Neural cell (in vitro differentiated cells): ENCODE results near the gene TFG. TPM values are rescaled to one million over a fixed set of nuclear protein-coding genes. Genes with fewer than 3 reads are reported as not detected.

Experiments used
- H2AFZ ChIP-seq: fragments of 200-600, 300-800 bp; sonication (generic), shearing (Covaris generic); 2 replicates; pipeline ENCODE4 v1.6.0; 2014; ENCODE audit warnings: low read depth, mild to moderate bottlenecking, antibody characterized with exemption, low read length, moderate library complexity
- H3F3A ChIP-seq: fragments of 200-600 bp; shearing (Covaris generic); 2 replicates; pipeline ENCODE4 v1.6.1; 2016; ENCODE audit warnings: mild to moderate bottlenecking, moderate library complexity, mixed read lengths, antibody characterized with exemption, low read length; ENCODE audit not compliant: insufficient read depth, poor library complexity, severe bottlenecking
- H3K27ac ChIP-seq: fragments of 200-600, 300-800 bp; sonication (generic), shearing (Covaris generic); 2 replicates; pipeline ENCODE4 v1.5.1; 2014; ENCODE audit warnings: mild to moderate bottlenecking, low read length, moderate library complexity
- H3K27me3 ChIP-seq: fragments of 300-800, 200-600 bp; sonication (generic), shearing (Covaris generic); 2 replicates; pipeline ENCODE4 v1.6.0; 2014; ENCODE audit warnings: mild to moderate bottlenecking, low read depth, low read length, moderate library complexity; ENCODE audit not compliant: insufficient read depth
- H3K36me3 ChIP-seq: fragments of 300-800, 200-600 bp; sonication (generic), shearing (Covaris generic); 2 replicates; pipeline ENCODE4 v1.5.1; 2014; ENCODE audit warnings: mild to moderate bottlenecking, antibody characterized with exemption, low read length, moderate library complexity; ENCODE audit not compliant: insufficient read depth
- H3K4me2 ChIP-seq: fragments of 300-800, 200-600 bp; sonication (generic), shearing (Covaris generic); 2 replicates; pipeline ENCODE4 v1.6.0; 2014; ENCODE audit warnings: mild to moderate bottlenecking, low read length
- H3K4me3 ChIP-seq: fragments of 300-800, 200-600 bp; sonication (generic), shearing (Covaris generic); 2 replicates; pipeline ENCODE4 v1.5.1; 2014; ENCODE audit warnings: mild to moderate bottlenecking, low read length, moderate library complexity
- H3K79me2 ChIP-seq: fragments of 200-600 bp; shearing (Covaris generic); replicated peaks from 2 replicates; pipeline ENCODE4 v1.6.0; 2014; ENCODE audit warnings: mild to moderate bottlenecking, low read length, moderate library complexity; ENCODE audit not compliant: insufficient read depth
- H3K9ac ChIP-seq: fragments of 300-800, 200-600 bp; sonication (generic), shearing (Covaris generic); 2 replicates; pipeline ENCODE4 v1.6.1; 2016; ENCODE audit warnings: mild to moderate bottlenecking, low read length, mixed read lengths
- H3K9me2 ChIP-seq: fragments of 200-600 bp; shearing (Covaris generic); 2 replicates; pipeline ENCODE4 v1.6.1; 2016; ENCODE audit warnings: mild to moderate bottlenecking, low read length, mixed read lengths; ENCODE audit not compliant: insufficient read depth
- H3K9me3 ChIP-seq: fragments of 200-600, 300-800 bp; sonication (generic), shearing (Covaris generic); 2 replicates; pipeline ENCODE4 v1.6.1; 2016; ENCODE audit warnings: mild to moderate bottlenecking, mixed run types, low read length, moderate library complexity, mixed read lengths
- H4K20me1 ChIP-seq: fragments of 200-600 bp; shearing (Covaris generic); 2 replicates; pipeline ENCODE4 v1.6.1; 2016; ENCODE audit warnings: mild to moderate bottlenecking, mixed run types; ENCODE audit not compliant: insufficient read depth
- CTCF ChIP-seq: fragments of 450-650 bp; IDR thresholded peaks from 2 replicates; pipeline ENCODE4 v1.5.1; 2014; ENCODE audit warnings: antibody characterized with exemption, mild to moderate bottlenecking, moderate library complexity; ENCODE audit not compliant: poor library complexity, severe bottlenecking
- EP300 ChIP-seq: fragments of 450-650 bp; conservative IDR thresholded peaks from 2 replicates; pipeline ENCODE4 v1.6.1; 2014; ENCODE audit warnings: antibody characterized with exemption, mild to moderate bottlenecking, moderate library complexity; ENCODE audit not compliant: poor library complexity, severe bottlenecking
- EZH2 ChIP-seq: fragments of 200-600, 300-800 bp; shearing (Covaris generic), sonication (generic); IDR thresholded peaks from 2 replicates; pipeline ENCODE4 v1.6.1; 2014; ENCODE audit warnings: antibody characterized with exemption, low read length, borderline replicate concordance, mild to moderate bottlenecking; ENCODE audit not compliant: insufficient read depth, poor library complexity, severe bottlenecking
- MXI1 ChIP-seq: fragments of 450-650 bp; conservative IDR thresholded peaks from 2 replicates; pipeline ENCODE4 v1.6.1; 2014; ENCODE audit warnings: antibody characterized with exemption, mild to moderate bottlenecking; ENCODE audit not compliant: poor library complexity, severe bottlenecking
- POLR2AphosphoS5 ChIP-seq: IDR thresholded peaks from 2 replicates; pipeline ENCODE4 v1.6.1; 2012
- REST ChIP-seq: IDR thresholded peaks from 2 replicates; pipeline ENCODE4 v1.6.1; 2012; ENCODE audit warnings: borderline replicate concordance
- SMC3 ChIP-seq: fragments of 450-650 bp; conservative IDR thresholded peaks from 2 replicates; pipeline ENCODE4 v1.6.1; 2014; ENCODE audit warnings: antibody characterized with exemption, mild to moderate bottlenecking, moderate library complexity; ENCODE audit not compliant: poor library complexity
- TAF1 ChIP-seq: IDR thresholded peaks from 2 replicates; pipeline ENCODE4 v1.6.1; 2012; ENCODE audit warnings: low read depth
- polyA plus RNA-seq: library from polyadenylated mRNA; depleted of rRNA; stranded (reverse); fragments of >200 nt; gene quantifications from 2 replicates; pipeline ENCODE4 v1.2.3, GENCODE V29; 2014

Gene TFG
- polyA plus RNA-seq, 1 donor from 2014 or later = 64.6 TPM

GRCh38 chr3:100719136-100719535, 9.8 kb downstream of the TFG start:
- Histone ChIP-seq H3K9ac (no peak overlapping the region), H3K36me3 (peaks cover 10% of the 10 kb centered on the region), H2AFZ (no peak overlapping the region), H3K9me3 (no peaks in the 10 kb centered on the region), H3K79me2 (peaks cover 49% of the 10 kb centered on the region), H3K4me2 (no peak overlapping the region), H3F3A (no peaks in the 10 kb centered on the region), H3K9me2 (no peaks in the 10 kb centered on the region), H3K4me3 (no peak overlapping the region), H4K20me1 (no peaks in the 10 kb centered on the region), H3K27ac (no peak overlapping the region), H3K27me3 (no peaks in the 10 kb centered on the region)
- TF ChIP-seq POLR2AphosphoS5 (no peak), TAF1 (no peak), CTCF (no peak)

GRCh38 chr3:100720426-100720825, 11.1 kb downstream of the TFG start:
- H3K79me2 ChIP-seq = peaks cover 37% of the 10 kb centered on the region
- no peaks in the 10 kb centered on the region for H3K27me3 ChIP-seq
- no peak overlapping the region for H3K9ac ChIP-seq
- no peak overlapping the region for H2AFZ ChIP-seq
- TF ChIP-seq MXI1 = no peak
- TF ChIP-seq POLR2AphosphoS5 = no peak
- no peak for TF ChIP-seq REST
- no peak for TF ChIP-seq CTCF
- H4K20me1 ChIP-seq = no peaks in the 10 kb centered on the region
- H3K27ac ChIP-seq = no peak overlapping the region
- H3K4me3 ChIP-seq = no peak overlapping the region
- no peaks in the 10 kb centered on the region for H3K9me3 ChIP-seq
- no peak overlapping the region for H3K4me2 ChIP-seq
- peaks cover 10% of the 10 kb centered on the region for H3K36me3 ChIP-seq
- H3F3A ChIP-seq = no peaks in the 10 kb centered on the region
- no peaks in the 10 kb centered on the region for H3K9me2 ChIP-seq

GRCh38 chr3:100725935-100726513, 16.7 kb downstream of the TFG start:
- H3K4me3 ChIP-seq = no peak overlapping the region
- no peak overlapping the region for H3K4me2 ChIP-seq
- H3K27ac ChIP-seq = no peak overlapping the region
- H3K9me2 ChIP-seq = no peaks in the 10 kb centered on the region
- TF ChIP-seq SMC3 (no peak), CTCF (no peak), MXI1 (no peak), EZH2 (no peak), EP300 (no peak)
- no peak overlapping the region for H2AFZ ChIP-seq
- H3K9me3 ChIP-seq = no peaks in the 10 kb centered on the region
- no peaks in the 10 kb centered on the region for H4K20me1 ChIP-seq
- peaks cover 11% of the 10 kb centered on the region for H3K36me3 ChIP-seq
- H3F3A ChIP-seq = no peaks in the 10 kb centered on the region
- H3K9ac ChIP-seq = no peak overlapping the region
- H3K79me2 ChIP-seq = peaks cover 12% of the 10 kb centered on the region
- H3K27me3 ChIP-seq = no peaks in the 10 kb centered on the region
